HG02763 (cell line): ENCODE data around the gene ICA1L.
"Not testable (repeated sequence)": the region's sequence is repeated elsewhere in the genome, so short reads cannot be mapped to it uniquely, and the experiment has no call there.

Source experiments
- ATAC-seq: cut with Tn5 transposase; IDR thresholded peaks from one replicate; pipeline ENCODE4 v1.9.1; 2021; ENCODE audit warnings: mild to moderate bottlenecking, moderate library complexity; ENCODE audit not compliant: unreplicated experiment

ICA1L gene

DNA sequence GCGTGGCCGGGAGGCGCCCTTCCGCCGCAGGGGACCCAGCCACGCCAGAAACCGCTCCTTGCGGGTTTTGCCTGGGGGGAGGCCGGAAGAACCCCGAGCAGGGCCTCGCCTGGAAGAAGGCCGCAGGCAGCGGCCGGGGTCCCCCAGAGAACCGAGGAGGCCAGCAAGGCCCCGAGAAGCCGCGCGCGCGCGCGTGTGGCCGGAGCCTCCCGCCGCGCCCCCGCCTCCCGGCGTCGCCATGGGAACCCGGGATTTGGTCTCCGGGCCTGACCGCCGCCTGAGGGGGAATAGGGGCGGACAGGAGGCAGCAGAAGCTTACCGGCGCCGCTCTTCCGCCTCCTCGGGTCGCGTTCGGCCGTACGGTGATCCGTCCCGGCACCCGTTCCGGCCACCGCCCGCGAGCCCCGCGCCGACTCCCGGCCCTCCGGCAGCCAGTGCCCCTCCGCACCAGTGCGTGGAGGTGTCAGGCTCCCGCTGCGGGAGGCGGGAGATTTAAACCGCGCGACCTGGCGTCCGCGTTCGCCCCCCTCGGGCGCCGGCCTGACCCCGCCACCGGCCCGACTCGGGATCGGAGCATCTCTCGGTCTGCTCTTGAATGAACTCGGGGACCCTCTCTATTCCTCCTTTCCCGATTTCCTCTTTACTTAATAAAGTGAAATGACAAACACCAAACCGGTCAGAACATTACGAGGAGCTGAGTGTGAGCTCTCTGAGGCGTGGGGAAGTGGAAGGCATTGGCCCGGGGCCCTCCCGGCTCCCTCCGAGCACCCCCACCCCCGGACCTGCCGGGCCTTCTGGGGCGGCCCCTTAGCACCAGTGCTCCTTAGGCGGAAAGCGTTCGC, at the start of gene ICA1L:
ICA1L (minus strand) TSS at position 467 of the 842 bp plus-strand sequence. CDS start 42,757 bp downstream, outside the sequence.
- ATAC-seq: peak; percentile 49

DNA sequence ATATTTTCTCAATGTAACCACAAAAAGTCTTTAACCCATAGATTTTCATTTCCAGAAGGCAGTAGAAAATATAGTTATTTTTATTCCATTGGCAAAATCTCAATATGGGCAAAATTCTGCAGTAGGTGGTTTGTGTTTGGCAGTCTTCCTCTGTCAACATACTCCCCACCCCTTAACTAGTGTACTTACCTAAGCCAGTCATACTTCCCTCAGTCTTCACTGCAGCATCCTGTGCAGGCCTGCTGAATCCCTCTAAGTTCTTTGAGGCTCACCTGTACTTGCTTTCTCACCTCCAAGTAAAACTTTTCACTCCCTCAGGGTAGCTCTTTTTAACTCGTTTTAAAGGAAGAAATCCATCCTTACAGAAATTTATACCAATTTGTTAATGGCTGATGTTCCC, 47.3 kb upstream of the ICA1L start:
- no peak for ATAC-seq

DNA sequence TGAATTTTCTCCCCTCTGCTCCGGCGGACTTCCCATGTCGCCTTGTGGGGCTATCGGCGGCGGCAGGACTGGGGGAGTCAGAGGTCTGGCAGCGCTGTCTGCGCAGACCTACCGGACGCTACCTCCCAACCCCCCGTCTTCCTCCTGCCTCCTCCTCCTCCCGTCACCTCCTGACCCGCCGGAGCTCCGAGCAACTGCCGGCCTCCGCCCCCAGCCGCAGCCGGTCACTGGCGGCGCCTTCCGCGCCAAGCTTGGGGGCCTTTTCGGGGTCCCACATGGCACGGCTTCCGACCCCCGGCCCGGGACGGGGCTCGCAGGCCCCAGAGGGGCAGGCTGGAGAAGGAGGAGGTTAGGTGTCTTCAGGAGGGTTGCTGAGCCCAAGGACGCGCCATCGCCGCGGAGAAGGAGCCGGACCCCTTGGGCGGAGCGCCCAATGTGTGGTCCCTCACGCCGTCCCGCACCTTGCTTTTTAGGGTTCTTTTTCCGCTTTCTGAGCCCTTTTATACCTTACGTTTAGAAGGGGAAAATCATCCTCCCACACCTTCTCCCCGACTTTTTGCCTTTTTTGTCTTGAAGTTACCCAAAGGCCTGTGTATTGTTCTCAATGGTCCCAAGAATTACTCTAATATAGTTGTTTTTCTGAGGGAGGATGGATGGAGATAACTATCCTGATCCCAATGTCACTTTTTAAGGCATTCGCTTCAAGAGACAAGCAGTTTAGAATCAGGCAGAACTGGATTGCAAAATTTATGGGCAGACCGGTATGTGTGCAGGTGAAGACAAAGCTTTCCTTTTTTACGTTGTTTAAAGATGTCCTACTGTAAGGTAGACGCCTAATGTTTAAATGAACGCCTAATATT, 41.0 kb upstream of the ICA1L start:
- ATAC-seq: peak; percentile 50

DNA sequence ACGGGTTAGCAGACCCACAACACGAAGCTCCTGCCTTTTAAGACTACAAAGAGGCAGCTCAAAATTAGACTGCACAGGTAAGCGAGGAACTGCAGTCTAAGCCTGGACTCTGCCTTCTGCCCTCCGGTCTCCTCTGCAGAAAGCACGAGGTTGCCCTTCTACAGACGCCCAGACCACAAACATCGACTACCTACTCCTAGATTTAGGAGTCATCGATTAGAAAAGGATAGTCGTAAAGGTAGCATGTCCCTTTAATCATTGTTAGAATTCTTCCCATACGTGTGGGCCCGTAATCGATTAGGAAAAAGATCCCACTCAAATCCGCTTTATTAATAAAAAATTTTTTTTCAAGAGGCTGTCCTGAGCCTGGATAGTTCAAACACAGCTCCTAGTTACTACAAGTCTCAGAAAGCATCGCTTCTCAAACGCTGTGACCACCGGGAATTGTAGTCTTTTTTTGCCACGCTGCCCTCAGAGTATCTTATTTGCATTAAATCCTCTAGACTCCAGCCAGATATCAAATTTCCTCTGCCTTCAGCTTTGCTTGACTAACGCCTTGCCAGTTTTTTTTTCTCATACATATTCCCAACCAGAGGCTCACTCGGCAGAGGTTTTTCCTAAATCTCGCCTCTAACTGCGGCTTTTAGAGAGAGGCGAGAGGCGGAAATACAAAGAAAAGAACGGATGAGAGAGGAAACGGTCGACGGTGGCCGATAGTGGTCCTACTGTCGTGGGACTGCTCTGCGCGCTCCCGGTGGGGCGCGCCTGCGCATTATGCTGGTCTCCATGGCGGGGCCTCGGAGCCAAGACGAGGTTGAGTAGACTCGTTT, 40.2 kb upstream of the ICA1L start, which contains the start of the genes CARF and WDR12:
CARF (plus strand) TSS at position 764 of the 830 bp plus-strand sequence. CDS start 29,628 bp downstream, outside the sequence.
WDR12 (minus strand) TSS at position 162 of the 830 bp plus-strand sequence. CDS start 197 bp downstream, outside the sequence.
- peak; percentile 76 for ATAC-seq

DNA sequence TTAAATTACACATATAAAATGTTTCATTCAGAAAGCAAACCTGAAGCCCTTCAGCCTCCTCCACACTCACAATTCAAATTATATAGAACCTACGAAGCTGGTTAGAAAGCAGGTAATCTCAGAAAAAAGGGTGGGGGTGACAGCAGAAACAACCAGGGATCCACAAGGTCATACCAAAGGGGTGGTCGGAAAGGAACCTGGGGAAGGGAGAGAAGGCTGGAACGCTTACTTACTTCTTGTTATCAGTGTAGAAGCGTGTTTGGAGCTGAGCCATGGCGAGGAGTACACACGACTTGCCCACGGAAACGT, 39.6 kb upstream of the ICA1L start:
- ATAC-seq: peak; percentile 11

DNA sequence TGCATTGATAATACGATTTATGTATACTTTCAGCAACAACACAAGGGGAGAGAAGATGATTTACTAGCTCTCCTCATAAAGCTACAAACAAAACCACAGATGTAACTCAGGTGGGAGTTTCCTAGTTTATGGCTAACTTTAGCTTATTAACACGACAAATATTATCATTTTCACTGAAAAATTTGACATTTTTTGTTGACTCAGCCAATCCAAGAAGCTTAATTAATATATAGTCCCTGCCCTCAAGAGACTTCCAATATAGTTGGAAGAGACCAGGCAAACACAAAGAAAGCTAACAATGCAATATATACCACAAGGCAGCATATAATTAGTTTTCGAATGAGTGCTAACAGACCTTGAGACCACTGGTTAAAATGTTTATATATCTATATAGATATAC, 39.1 kb upstream of the ICA1L start:
- ATAC-seq: no peak

DNA sequence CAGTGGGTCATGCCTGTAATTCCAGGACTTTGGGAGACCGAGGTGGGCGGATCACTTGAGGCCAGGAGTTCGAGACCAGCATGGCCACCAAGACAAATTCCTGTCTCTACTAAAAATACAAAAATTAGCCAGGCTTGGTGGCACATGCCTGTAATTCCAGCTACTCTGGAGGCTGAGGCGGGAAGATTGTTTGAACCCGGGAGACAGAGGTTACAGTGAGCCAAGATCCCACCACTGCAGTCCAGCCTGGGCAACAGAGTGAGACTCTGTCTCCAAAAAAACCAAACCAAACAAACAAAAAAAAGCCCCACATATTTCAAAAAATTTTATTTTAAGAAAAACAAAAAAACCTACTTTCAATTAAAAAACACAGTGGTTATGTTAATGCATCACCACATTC, 38.7 kb upstream of the ICA1L start:
- not testable (repeated sequence) for ATAC-seq

DNA sequence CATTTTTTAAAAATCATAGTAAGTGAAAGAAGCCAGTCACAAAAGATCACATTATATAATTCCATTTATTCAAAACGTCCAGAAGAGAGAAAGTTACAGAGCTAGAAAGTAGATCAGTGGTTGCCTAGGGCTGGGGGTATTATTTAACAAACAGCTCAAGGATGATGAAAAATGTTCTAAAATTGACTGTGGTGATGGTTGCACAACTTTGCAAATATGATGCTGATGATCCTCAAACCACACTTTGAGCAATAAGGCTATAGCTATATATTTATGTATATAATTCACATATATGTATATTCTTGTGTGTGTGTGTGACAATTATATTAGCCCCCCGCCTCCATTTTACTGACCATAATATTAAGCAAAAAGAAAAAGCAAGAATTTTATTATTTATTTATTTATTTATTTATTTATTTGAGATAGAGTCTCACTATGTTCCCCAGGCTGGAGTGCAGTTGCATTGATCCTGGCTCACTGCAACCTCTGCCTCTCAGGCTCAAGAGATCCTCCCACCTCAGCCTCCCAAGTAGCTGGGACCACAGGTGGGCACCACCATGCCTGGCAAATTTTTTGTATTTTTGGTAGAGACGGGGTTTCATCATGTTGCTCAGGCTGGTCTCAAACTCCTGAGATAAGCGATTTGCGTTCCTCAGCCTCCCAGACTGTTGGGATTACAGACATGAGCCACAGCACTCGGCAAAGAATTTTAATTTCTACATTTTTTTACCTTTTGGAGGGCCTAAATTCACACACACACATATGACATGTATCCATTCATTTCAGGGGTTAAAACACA, 38.0 kb upstream of the ICA1L start:
- no peak for ATAC-seq

DNA sequence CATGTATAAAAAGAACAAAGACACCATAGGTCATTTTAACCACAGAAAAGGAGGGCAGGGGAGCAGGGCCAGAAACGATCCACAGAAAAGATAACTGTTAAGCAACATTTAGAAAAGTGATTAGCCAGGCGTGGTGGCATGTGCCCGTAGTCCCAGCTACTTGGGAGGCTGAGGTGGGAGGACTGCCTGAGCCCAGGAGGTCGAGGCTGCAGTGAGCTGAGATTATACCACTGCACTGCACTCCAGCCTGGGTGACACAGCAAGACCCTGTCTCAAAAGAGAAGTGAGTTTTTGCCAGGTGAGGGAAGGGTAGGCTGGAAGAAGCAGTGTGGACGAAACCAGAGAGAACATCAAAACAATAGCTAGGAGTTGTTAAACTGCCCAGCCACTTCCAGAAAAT, 36.6 kb upstream of the ICA1L start:
- ATAC-seq: no peak

DNA sequence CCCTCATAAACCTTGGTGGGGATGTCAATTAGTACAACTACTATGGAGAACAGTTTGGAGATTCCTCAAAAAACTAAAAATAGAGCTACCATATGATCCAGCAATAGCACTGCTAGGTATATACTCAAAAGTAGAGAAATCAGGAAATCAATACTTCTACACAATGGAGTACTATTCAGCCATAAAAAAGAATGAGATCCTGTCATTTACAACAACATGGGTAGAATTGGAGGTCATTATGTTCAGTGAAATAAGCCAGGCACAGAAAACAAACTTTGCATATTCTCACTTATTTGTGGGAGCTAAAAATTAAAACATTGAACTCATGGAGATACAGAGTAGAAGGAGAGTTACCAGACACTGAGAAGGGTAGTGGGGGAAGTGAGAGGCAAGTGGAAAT, 33.9 kb upstream of the ICA1L start:
- ATAC-seq: not testable (repeated sequence)

DNA sequence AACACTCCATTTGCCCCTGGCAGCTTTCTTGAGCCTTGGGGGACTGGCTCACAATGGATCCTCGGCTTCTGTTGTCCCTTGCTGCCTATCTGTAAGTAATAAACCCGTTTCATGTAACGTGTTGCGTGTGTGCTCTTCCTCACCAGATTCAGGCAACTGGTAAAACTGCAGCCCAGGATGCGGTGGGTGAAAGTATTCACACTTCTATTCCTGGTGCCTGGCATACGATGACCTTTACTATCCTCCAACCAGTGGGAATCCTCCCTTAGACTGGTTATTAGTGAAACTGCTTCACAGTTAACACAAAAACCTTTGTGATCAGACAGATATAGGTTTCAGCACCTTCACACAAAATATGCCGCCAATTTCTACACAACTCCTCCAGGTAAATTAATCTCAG, 13.6 kb upstream of the ICA1L start:
- ATAC-seq: no peak

DNA sequence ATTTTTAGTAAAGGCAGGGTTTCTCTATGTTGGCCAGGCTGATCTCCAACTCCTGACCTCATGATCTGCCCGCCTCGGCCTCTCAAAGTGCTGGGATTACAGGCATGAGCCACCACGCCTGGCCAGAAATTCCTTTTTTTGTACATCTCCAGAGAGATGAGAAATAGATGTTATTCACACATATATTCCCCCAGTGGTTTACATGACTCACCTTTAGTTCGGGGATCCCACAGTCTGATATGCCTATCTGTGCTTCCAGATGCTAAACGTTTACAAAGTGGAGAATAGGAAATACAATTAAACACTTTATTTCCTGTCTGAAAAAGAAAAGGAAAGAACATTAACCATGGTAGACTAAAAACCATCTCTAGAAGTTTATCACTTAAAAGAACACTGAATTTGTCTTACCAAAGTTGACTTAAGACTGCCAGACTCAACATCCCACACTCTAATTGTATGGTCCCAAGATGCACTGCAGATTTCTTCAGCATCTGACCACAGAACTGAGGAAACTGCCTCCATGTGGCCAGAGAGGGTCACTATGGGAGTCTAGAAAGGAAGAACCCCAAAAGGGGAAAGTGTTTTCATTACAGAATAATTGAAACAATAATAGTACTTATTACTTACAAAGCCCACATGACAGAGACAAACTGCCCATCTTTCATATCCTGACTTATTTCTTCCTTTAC, 12.6 kb upstream of the ICA1L start:
- no peak for ATAC-seq

DNA sequence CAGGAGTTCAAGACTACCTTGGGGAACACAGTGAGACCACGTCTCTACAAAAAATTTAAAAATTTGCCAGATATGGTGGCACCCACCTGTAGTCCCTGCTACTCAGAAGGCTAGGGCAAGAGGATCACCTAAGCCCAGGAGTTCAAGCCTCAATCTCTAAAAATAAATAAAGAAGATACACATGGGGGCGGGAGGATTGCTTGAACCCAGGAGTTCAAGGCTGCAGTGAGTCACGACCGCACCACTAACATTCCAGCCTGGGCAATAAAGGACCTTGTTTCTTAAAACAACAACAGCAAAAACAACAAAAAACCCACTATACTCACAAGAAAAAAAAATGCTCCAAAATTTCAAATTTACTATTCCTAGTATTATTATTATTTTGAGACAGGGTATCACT, 10.0 kb upstream of the ICA1L start:
- no peak for ATAC-seq

DNA sequence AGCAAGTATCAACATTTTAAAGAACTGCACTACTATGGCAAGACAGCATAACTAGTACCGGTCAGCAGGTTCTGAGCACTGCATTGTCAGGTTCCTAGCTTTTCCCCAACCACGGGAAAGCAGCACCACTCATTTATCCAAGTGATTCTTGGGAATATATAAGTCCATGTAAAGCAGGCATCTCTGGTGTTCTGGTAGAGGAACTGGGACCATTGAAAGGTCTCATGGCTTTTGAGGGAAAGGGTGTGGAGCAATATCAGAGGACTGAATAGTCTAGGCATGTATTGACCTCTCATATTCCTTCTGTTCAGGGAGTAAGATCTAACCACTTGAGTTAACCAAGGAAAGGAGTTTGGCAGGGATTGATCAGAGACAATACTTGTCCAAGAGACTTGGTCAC, 6.1 kb upstream of the ICA1L start:
- ATAC-seq: no peak

DNA sequence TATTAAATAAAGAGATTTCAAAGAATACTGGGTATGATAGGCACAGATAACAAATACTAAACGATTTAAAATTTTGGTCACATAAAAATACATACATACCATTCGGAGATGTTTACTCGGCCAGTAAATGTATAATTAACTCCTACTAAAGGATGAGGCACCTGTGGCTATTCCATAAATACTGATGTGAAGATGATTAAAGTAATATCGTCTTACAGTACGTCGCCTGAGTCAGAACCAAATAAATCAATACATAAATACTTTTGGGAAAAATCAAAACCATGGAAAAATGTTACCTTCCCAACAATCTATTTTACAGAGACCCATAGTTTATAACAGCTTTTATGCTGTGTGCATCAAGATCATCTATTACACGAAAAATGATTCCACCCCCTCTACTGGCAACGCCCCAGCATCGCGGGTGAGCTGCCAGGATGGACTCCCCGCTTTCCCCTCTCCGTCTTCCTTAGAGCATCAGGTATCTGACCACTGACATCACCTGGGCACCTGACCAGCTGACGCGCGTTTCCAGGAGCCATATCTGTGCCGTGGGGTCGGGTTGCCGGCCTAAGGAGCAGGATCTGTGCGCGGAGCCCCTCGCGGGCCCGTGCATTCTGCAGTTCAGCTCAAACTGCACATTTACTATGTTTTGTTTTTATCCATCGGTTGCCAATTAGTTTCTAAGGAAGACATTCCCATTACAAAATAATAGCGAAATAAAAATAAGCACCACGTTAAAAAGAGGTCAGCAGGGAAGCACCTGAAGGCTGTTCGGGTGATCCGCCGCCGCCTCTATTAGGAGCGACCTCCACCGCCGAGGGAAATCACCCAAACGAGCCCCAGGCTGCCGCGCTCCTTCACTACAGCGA, 901 bp downstream of the ICA1L start:
- ATAC-seq: peak; percentile 77

DNA sequence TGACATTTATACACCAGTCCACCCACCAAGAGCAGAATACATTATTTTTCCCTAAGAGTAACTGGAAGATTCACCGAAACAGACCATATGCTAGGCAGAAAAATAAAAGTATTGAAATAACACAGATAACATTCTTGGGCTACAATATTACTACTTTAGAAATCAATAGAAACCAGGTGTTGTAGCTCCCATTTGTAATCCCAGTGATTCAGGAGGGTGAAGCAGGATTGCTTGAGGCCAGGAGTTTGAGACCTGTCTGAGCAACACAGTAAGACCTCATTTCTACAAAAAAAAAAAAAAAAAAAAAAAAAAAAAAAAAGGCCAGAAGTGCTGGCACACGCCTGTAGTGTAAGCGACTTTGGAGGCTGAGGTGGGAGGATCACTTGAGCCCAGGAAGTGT, 9.6 kb downstream of the ICA1L start:
- no peak for ATAC-seq

DNA sequence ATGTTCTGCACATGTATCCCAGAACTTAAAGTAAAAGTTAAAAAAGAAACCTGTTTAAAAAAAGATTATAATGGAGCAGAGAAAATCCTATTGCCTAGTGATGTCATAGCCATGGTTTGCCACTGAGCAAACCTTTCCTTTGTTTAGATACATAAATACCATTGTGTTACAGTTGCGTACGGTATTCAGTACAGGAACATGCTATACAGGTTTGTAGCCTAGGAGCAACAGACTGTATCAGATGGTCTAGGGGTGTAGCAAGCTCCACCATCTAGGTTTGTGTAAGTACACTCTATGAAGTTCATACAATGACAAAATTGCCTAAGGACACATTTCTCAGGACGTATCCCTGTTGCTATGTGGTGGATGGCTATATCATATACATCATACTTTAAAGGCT, 13.0 kb downstream of the ICA1L start:
- no peak for ATAC-seq

DNA sequence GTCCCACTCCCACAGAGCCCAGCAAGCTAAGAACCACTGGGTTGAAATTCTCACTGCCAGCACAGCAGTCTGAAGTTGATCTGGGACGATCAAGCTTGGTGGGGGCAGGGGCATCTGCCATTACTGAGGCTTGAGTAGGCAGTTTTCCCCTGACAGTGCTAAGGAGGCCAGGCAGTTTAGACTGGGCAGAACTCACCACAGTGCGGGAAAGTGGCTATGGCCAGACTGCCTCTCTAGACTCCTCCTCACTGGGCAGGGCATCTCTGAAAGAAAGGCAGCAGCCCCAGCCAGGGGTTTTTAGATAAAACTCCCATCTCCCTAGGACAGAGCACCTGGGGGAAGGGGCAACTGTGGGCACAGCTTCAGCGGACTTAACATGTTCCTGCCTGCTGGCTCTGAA, 22.2 kb downstream of the ICA1L start:
- ATAC-seq: not testable (repeated sequence)

DNA sequence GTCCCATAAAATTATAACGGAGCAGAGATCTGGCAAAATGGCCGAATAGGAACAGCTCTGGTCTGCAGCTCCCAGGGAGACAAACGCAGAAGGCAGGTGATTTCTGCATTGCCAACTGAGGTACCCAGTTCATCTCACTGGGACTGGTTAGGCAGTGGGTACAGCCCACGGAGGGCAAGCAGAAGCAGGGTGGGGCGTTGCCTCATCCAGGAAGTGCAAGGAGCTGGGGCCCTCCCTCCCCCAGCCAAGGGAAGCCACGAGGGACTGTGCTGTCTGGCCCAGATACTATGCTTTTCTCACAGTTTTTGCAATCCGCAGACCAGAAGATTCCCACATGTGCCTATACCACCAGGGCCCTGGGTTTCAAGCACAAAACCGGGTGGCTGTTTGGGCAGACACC, 22.8 kb downstream of the ICA1L start:
- ATAC-seq: no peak
